8988T (cell line): ENCODE data around the gene TFB2M.

Experiments
- DNase-seq: peaks from one replicate; pipeline ENCODE4 v3.0.0; 2011

TFB2M gene

DNA sequence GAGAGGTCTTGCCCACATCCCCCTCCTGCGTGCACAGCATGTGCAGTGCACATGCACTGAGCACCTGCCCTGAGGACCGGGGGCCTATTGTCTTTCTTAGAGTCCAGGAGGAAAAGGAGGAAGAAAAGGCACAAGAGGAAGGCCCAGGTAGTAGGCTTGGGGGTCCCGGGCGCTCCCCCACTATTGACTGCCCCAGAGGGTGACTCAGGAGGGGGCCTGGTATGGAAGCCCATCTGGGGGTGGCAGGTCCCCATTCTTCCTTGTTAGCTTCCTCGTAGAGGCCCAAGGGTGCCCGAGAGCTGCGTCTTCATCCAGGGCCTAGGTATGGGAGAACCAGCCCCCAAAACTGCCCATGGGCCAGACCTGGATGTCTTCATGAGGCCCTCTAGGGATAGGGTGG lies 54.9 kb downstream of the TFB2M start:
- DNase-seq = no peak

DNA sequence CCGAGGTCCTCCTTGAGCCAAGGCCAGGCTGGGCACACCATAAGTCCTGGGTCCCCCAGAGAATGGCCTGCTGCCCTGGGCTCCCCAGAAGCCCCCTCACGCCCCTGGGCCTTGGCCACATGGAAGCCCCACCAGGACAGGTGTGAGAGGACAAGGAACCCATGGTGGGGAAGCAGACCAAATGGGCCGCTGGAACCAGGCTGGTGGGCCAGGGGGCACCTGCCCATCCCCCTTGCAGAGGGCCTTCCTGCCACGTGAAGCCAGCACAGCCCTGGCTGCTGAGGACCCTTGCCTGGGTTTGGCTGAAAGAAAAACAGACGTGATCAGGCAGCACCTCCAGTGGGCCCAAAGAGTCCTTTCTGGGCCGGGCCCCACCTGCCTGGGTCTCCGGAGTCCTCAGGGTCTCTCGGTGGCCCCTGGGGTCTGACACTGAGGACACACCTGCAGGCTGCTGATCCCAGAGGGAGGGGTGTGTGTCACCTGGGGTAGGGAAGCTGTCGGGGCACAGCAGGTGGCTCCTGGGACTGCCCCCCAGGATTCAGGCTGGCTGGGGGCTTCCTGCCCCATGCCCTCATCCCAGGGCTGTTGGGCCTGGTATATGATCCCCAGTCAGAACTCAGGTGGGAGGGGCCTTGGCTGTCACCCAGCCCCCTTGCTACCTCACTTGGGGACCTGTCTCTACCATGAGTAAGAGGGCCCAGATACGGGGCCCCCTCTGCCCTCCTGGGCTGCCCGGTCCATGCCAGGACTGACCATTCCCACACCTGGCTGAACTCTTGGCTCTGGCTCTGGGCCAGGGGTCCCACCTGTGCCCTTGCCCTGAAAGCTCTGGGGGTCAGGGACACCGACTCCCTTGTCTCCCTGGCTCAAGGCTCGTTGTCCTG lies 55.7 kb downstream of the TFB2M start:
- no peak for DNase-seq

DNA sequence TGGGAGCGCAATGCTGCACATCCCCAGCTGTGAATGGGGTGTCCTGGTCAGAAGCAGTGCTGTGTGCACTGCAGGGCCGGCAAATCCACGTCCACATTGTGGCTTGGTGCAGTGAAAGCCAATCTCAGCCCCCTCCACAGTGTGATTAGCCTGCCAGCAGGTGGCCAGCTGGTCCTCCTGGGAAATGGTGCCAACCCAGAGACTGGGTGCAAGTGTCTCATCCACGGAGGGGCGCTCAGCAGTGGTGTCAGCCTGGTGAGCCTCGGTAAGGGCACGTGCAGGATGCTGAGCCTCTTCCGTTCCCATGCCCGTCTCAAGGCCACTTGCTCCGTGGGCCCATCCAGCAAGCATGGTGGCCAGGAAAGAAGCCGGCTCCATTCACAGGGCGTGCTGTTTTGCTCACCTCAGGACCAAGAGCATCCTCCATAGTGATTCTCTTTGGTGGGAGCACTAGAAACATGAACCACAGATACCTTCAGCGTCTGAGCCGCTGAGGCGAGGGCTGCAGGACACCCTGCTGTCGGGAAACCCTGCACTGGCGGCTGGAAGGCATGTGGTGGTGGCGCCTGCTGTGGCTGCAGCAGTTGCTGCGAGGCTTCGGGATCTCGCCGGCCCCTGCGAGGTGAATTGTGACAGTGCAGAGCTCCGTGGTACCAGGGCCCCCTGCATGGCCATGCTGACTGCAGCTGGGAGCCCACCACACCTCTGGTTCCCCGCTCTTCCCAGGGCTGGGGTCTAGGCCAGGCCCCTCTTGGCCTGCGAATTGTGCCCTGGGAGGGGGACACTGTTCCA lies 57.0 kb downstream of the TFB2M start:
- no peak for DNase-seq

DNA sequence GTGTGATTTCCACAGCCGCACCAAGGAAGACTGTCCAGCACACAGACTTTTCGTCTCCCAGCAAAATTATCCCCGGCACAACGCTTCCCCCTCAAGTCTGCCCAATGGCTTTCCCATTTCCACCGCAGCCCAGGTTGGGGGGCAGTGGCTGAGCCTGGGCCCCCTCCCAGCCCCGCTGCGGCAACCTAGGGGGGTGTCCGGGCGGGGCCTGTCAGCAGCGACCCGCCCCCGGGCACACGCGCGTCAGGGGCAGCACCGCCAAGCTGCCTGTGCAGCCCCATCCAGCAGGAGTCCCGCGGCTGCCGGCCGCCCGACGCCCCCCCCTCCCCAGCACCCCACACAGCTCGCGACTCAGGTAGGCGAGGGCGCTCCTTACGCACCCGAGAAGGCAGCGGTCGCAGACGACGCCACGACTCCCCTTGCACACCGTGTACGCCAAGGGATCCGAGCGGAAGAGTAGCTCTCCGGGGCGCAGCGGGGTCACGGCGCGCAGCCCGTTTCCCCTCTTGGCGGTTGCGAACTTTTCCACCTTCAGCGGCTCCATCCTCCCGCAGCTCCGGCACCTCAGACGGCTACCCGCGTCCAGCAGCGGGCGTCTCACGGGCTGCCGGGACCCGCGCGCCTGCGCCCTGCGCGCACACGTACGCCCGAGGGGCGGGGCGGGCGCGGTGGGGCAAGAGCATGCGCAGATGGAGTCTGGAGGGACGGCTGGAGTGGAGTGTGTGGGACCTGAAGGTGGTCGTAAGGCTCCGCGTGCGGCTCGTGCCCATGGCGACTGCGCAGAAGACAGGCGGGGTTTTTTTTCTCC lies 59.2 kb downstream of the TFB2M start, which contains the start of gene SMYD3:
SMYD3 (minus strand) TSS at position 606 of the 808 bp plus-strand sequence.
- DNase-seq = peak; percentile 76

DNA sequence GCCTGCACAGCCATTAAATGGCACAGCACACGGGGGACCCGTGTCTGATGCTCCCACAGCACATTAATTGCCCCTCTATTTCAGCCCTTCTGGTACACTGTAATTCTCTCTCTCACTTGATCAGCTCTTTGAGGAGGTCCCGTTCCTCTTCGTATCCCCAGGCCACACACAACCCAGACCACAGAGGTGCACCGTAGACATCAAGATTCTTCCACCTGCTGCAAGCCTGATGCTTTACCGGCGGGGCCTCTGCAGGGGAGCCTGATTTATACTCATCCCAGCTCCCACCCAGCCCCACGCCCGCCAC lies 59.7 kb downstream of the TFB2M start:
- no peak for DNase-seq

DNA sequence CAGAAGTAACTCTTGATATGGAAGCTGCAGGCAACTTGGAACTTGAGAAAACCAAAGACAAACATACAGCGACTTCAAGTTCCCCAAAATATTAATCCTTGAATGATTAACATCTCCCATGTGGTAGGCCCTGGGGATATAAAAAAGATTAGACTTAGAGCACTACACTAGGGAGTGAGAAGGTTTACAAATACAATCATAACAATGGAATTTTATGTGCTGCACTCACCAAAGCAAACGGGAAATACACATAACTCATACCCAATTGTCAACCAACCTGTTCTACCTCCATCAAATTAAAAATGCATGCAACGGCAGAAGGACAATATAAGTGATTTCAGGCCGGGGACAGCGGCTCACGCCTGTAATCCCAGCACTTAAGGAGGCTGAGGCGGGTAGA lies 62.7 kb downstream of the TFB2M start:
- DNase-seq = no peak

DNA sequence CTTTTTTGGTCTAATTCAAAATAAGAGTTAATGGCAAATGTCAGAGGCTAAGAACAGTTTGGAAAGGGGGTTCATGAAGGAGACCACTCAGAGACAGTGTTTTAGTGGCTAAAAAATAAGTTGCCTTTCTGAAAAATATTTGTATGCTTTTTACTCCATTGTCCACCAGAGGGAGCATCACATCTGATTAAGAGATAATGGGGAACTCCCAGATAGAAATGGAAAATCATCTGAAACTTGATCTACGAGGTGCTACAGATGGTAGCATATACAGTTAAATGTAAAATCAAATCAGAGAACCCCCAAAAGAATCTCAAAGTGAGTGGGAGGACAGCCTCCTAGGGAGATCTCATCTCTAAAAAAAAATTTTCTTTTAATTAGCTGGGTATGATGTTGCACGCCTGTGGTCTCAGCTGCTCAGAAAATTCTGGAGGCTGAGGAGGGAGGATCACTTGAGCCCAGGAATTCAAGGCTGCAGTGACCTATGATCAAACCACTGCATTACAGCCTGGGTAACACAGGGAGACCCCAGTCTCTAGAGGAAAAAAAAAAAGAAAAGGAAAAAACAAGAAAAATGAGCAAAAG lies 68.6 kb downstream of the TFB2M start:
- DNase-seq = no peak

DNA sequence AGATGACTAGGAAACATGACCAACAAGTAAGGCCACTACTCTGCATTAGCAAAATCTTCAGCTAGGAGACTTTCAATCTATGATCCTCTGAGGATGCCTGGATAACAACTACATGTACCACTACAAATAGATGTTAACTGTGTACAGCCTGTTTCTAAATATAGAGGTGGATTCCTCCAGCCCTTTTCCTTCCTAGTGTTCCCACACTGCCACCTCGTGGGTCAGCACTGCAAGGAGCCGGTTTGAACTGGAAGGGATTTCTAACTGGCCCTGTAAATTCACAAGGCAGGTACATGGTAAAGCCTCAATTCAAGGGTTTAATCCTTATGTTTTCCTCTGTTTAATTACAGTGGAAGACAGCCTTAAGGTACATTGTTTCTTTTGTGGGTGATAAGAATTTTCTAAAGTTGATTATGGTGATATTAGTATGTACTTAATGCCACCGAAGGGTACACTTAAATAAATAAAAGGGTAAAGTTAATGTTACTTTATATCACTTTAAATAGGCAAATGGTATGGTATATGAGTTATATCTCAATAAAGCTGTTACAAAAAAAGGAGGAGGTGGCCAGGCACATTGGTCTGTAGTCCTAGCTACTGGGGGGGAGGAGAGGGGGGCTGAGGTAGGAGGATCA lies 73.3 kb downstream of the TFB2M start:
- DNase-seq = no peak

DNA sequence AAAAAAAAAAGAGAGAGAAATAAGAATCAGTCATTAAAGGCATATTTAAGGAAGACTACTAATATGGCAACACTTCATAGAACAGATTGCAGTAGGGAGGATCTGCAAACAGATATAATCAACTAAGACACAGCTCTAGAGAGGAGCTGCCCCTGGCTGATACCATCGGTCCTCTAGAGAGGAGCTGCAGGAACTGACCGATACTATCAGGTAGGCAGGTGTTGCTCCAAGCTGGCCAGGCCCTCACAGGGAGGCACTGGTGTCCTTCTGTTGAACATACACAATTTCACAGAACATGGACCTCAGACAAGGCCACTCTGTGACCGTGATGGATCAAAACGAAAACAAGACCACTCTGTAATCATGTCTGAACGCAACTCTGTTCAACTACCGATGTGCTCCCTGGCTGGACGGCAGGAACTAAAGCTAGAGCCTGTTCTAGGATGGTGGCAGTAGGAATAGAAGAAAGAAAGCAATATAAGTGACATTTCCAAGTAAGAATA lies 74.5 kb downstream of the TFB2M start:
- no peak for DNase-seq
